Measurements from ENCODE around the gene ZNF100. TPM values are rescaled to one million over a fixed set of nuclear protein-coding genes. Genes with fewer than 3 reads are reported as not detected.

ZNF100 gene
- total and polyA plus RNA-seq, 9 of the 15 experiments (the other 6 are each of a cell fraction or from before 2014, with no cell fraction given) = 4.5 to 27.2 (median 19.6) TPM

- H4K20me1 ChIP-seq (replicated peaks; ENCODE audit: control insufficient read depth, insufficient read depth, low read length) = no peaks in the 10 kb centered on the region
- no peaks in the 10 kb centered on the region for H3K27me3 ChIP-seq (ENCODE audit: control insufficient read depth in 2 of 2, insufficient read depth in 2 of 2, low read length in 2 of 2)
- H3K4me2 ChIP-seq (ENCODE audit: insufficient read depth, low read length) = no peak overlapping the region
- no peak for ATAC-seq
- no peak for FAIRE-seq
- no peaks in the 10 kb centered on the region for H3K36me3 ChIP-seq (ENCODE audit: control insufficient read depth, insufficient read depth, low read length)
- ChIA-PET CTCF (ENCODE audit: low intra/inter-chr PET ratio) (no interaction called here), POLR2A (no interaction called here)
- BruUV-seq (replicated peaks) = no TSS peak
- no peak overlapping the region for H3K27ac ChIP-seq (ENCODE audit: extremely low read depth, low read depth, low read length)
- H3K4me3 ChIP-seq = no peak overlapping the region
- no peak for DNase-seq (ENCODE audit: extremely low read depth in 1 of 4, low spot score in 3 of 4)
- intact Hi-C loops (cut with micrococcal nuclease) = no loop called here
- H3K79me2 ChIP-seq (ENCODE audit: control insufficient read depth, insufficient read depth, low read length) = no peaks in the 10 kb centered on the region
- H3K9me3 ChIP-seq (replicated peaks; ENCODE audit: control insufficient read depth, insufficient read depth, low read depth, low read length) = no peaks in the 10 kb centered on the region
- no peaks in the 10 kb centered on the region for H3K9me1 ChIP-seq (ENCODE audit: control insufficient read depth, insufficient read depth, low read length)
- H2AFZ ChIP-seq (ENCODE audit: low read depth, low read length) = no peak overlapping the region
- in situ Hi-C loops (cut with MboI) = no loop called here
- 79% methylated on average over 31 of the region's 38 CpGs for WGBS (ENCODE audit: insufficient coverage, low coverage, missing lambda C conversion rate)
- peaks cover 0 to 5% of the 10 kb centered on the region in 2 experiments; a peak in 1 of 5 replicates for H3K4me1 ChIP-seq (replicated peaks in 1 of 2; ENCODE audit: control insufficient read depth in 2 of 2, insufficient read depth in 2 of 2, low read length in 2 of 2)
- H3K9ac ChIP-seq (ENCODE audit: insufficient read depth in 1 of 2, low read depth in 2 of 2, low read length in 2 of 2) = no peak overlapping the region
- no peak for TF ChIP-seq RBBP5 (IDR thresholded peaks at IDR 0.05; ENCODE audit: borderline replicate concordance, insufficient read depth, low read length, poor library complexity, severe bottlenecking)
- no peak for TF ChIP-seq ZNF778 (CRISPR knock-in tag; IDR thresholded peaks at IDR 0.05)
- no peak for TF ChIP-seq CREB1 (IDR thresholded peaks at IDR 0.05)
- TF ChIP-seq CREB1 (CRISPR knock-in tag; IDR thresholded peaks at IDR 0.05) = no peak
- no peak for TF ChIP-seq MBD1 (CRISPR knock-in tag; IDR thresholded peaks at IDR 0.05)
- TF ChIP-seq SRSF3 (IDR thresholded peaks at IDR 0.05; ENCODE audit: insufficient read depth, low read length) = no peak
- TF ChIP-seq ZKSCAN3 (CRISPR knock-in tag; IDR thresholded peaks at IDR 0.05) = no peak
- TF ChIP-seq ZNF398 (CRISPR knock-in tag; IDR thresholded peaks at IDR 0.05) = no peak
- no peak for TF ChIP-seq MTA1 (IDR thresholded peaks at IDR 0.05; ENCODE audit: borderline replicate concordance)
- no peak for TF ChIP-seq DPF2 (IDR thresholded peaks at IDR 0.05)
- TF ChIP-seq CC2D1A (IDR thresholded peaks at IDR 0.05) = no peak
- no peak for TF ChIP-seq HNRNPUL1 (IDR thresholded peaks at IDR 0.05; ENCODE audit: low read length)
- no peak for TF ChIP-seq ZMIZ1 (IDR thresholded peaks at IDR 0.05; ENCODE audit: low read depth in 2 of 2, low read length in 2 of 2)
- TF ChIP-seq ZNF12 (CRISPR knock-in tag; IDR thresholded peaks at IDR 0.05) = no peak
These were observed 89.5 kb downstream of the ZNF100 start for GRCh38 chr19:21677696-21678418.

All from K562 (cell line).